Left forelimb (tissue), 1 donor: ENCODE data around the gene BTBD9.

Source experiments
- DNase-seq: peaks from one replicate; pipeline ENCODE4 v3.0.0-alpha.2; 2018; ENCODE audit warnings: low spot score

The BTBD9 gene

GRCh38 chr6:38554700-38555413 lies 84.9 kb downstream of the BTBD9 start:
- DNase-seq, result no peak

- no peak for DNase-seq
These were observed 85.7 kb downstream of the BTBD9 start for GRCh38 chr6:38554014-38554413.

- no peak for DNase-seq
These were observed 87.6 kb downstream of the BTBD9 start for GRCh38 chr6:38552121-38552520.

GRCh38 chr6:38549795-38550194 lies 89.9 kb downstream of the BTBD9 start:
- no peak for DNase-seq

- DNase-seq, result no peak
These were observed 90.5 kb downstream of the BTBD9 start for GRCh38 chr6:38549180-38549579.

- DNase-seq, result no peak
These were observed 96.7 kb downstream of the BTBD9 start for GRCh38 chr6:38543022-38543421.

GRCh38 chr6:38542031-38542430 lies 97.7 kb downstream of the BTBD9 start:
- DNase-seq, result no peak

- DNase-seq, result no peak
These were observed 106.7 kb downstream of the BTBD9 start for GRCh38 chr6:38533064-38533463.

- no peak for DNase-seq
These were observed 108.6 kb downstream of the BTBD9 start for GRCh38 chr6:38531134-38531533.

GRCh38 chr6:38528196-38528965 lies 111.3 kb downstream of the BTBD9 start:
- no peak for DNase-seq

GRCh38 chr6:38527371-38527770 lies 112.4 kb downstream of the BTBD9 start:
- no peak for DNase-seq

GRCh38 chr6:38525888-38526287 lies 113.8 kb downstream of the BTBD9 start:
- no peak for DNase-seq

GRCh38 chr6:38524436-38525145 lies 115.1 kb downstream of the BTBD9 start:
- DNase-seq, result no peak

GRCh38 chr6:38522322-38522721 lies 117.4 kb downstream of the BTBD9 start:
- no peak for DNase-seq

- no peak for DNase-seq
These were observed 121.0 kb downstream of the BTBD9 start for GRCh38 chr6:38518511-38519304.

- DNase-seq, result no peak
These were observed 122.7 kb downstream of the BTBD9 start for GRCh38 chr6:38517005-38517404.

- no peak for DNase-seq
These were observed 125.3 kb downstream of the BTBD9 start for GRCh38 chr6:38514399-38514798.

GRCh38 chr6:38512211-38512610 lies 127.5 kb downstream of the BTBD9 start:
- no peak for DNase-seq

GRCh38 chr6:38510205-38510604 lies 129.5 kb downstream of the BTBD9 start:
- DNase-seq, result no peak

- DNase-seq, result no peak
These were observed 130.0 kb downstream of the BTBD9 start for GRCh38 chr6:38509713-38510112.

GRCh38 chr6:38508894-38509293 lies 130.8 kb downstream of the BTBD9 start:
- DNase-seq, result no peak

GRCh38 chr6:38508286-38508685 lies 131.4 kb downstream of the BTBD9 start:
- DNase-seq, result no peak
